NK-92 (cell line): Measurements from ENCODE around the gene VPS41.

Source experiments
- DNase-seq: peaks from one replicate; lab custom pipeline; 2025; ENCODE audit not compliant: unreplicated experiment; lab: John Stamatoyannopoulos, UW

The VPS41 gene

DNA sequence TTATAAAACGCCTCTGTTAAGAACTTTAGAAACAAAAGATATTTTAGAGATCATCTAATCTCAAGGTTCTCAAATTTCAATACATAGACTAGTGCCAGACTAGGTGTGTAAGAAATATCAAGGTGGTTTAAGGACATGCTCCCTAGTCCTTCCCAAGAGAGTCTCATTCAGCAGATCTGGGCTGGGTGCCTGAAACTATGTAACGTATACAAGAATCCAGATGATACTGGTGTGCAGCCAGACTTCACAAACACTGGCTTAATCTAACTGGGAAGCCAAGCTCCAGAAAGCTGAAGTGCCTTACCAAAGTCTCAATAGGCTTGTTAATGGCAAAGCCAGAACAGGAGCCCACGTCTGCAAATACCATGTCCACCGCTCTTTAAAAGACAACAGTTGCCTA lies 172.9 kb downstream of the VPS41 start:
- DNase-seq: no peak

DNA sequence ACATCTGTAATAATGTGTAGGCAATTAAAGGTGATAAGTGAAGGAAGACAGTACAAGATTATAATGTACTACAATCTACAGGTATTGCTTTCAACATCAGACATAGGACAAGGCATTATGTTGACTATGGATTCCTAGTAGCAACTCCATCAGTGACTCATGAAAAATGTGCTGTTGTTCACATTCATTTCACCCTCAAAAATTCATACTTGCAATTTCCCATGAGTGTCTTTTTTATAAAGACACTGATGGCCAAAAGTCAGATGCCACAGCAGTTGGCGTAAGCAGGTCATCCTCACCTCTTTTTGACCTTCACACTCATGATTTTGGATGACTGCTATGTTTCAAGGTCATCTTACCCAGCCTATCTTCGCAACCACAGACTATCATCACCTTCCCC lies 177.8 kb downstream of the VPS41 start:
- no peak for DNase-seq

DNA sequence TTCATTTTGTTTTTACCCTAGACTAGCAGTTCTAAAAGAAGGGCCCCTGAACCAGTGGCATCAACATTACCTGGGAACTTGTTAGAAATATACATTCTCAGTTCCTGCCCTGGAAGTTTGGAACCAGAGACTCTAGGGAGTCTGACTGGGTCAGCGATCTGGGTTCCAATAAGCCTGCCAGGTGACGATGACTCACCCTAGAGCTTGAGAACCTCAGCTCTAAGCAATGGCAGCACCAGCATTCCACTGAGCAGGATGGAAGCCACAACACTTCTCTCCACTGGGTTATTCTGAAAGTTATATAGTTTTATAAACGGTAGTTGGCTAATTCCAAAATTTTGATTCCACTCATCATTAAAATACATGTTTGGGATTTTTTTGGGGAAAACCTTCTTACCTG lies 180.8 kb downstream of the VPS41 start:
- no peak for DNase-seq

DNA sequence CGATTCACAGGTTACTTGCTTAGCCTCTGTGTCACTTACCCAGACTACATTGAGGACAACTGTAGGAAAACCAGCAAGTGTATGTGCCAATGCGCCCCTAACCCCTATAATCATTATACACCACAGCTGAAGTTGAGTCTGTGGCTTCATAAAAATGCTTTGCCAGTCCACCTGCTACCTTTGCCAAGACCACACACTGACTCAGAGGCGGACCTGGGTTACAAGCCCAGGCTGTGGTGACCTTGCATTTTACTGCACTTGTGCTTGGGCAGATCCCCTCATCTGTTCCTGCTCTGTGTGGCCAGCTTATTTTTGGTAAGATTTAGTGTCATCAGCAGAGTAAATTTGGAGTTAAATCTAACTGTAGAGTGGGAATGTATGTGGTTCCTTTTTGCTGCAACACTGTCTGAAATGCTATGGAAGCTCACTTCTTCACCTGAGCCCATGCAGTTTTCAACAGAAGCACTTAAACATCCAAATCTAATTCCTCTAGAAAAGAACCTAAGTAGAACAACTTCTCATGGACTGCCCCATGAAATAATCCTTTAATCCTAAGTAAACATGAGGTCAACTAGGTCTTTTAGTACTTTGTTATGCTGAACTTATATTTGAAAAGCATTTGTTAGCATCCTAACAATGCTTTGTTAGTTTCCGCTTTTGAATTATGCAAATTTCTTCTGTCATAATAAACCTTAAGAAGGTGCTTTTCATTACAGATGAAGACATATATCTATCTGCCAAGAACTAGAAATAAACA lies 181.6 kb downstream of the VPS41 start:
- DNase-seq: no peak

DNA sequence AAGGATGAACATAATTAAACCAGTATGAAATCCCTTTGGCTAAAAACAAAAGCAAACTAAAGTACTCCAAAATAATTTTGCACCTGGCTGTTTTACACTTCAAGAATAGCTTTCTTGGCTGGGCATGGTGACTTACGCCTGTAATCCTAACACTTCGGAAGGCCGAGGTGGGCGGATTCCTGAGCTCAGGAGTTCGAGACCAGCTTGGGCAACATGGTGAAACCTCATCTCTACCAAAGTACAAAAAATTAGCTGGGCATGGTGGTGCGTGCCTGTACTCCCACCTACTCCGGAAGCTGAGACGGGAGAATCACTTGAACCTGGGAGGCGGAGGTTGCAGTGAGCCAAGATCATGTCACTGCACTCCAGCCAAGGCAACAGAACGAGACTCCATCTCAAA lies 185.7 kb downstream of the VPS41 start:
- DNase-seq: no peak

DNA sequence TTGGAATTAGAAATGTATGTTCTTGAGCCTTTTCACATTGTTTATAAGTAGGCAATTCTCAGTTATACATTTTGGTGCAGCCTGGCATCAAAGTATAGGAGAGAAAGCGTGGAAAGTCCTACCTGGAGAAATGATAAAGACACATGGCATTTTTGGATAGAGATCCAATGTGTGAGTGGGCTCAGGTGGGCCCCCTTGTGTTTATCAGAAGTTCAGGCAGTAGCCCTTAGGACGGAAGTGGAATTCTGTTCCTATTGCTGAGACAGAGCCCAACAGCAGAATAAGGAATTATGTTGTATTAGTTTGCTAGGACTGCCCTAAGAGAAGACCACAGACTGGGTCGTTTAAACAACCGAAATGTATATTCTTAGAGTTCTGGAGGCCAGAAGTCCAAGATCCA lies 192.6 kb downstream of the VPS41 start:
- no peak for DNase-seq

DNA sequence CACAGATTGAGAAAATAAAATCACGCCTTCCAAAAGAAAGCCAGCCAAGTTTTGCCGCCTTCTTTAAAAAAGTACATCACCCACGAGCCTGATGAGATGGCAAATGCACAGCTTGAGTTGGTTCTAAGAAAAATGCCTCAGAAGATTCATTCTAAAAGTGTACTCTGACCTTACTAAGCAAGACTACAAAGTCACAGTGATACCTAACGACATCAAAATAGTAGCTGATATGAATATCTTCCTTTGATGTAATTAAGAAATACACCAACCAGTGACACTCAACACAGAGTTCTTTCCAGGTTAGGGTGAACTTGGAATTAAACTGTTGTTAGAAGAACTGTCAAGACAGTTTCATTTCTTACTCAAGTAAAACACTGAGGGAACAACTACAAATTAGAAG lies 199.9 kb downstream of the VPS41 start:
- DNase-seq: no peak

DNA sequence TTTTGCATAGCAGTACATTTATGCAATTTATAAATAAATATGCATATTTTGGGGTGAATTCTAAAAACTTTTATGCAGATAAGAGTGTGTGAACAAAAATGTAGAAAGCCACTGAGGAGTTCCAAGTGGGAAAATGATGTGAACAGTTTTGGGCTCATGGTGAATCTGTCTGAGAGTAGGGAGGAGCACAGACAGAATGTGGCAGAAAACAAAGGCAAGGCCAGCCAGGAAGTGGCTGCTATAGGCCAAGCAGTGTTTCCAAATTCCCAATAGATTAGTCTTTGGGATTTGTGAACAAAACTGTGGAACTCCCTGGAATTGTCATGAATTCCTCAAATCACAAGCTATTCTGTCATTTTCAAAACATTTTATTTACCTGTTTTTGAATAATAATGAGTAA lies 204.2 kb downstream of the VPS41 start:
- DNase-seq: no peak

DNA sequence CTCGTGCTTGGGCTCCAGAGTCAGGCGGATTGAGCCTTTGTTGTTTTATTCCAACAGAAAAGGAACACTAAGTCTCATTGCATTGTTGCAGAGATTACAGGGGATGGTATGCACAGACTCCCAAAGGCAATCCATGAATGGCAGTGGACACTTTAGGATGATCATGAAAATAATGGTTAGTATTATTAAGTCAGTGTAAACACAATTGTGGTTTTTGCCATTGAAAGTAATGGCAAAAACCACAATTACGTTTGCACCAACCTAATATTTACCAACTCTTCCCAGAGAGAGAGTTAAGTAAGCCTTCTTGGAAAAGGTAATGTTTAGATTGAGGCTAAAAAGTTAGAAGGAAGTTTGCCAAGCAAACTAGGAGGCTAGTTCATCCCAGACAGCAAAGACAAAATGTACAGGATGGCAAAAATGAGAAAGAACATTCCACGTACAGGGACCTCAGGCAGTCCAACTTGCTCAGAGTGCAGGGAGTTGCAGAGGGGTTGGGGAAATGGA lies 204.9 kb downstream of the VPS41 start:
- no peak for DNase-seq

DNA sequence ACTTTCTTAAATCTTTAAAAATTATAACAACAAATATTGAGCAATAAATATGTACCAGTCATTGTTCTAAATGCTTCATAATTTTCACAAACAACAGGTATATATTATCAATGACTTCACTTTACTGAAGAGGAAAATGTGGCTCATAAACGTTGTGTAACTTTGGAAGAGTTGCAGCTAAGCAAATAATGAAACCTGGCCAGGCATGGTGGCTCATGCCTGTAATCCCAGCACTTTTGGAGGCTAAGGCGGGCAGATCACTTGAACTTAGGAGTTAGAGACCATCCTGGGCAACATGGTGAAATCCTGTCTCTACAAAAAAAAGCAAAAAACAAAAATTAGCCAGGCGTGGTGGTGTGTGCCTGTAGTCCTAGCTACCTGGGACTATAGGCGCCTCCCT lies 205.9 kb downstream of the VPS41 start:
- no peak for DNase-seq

DNA sequence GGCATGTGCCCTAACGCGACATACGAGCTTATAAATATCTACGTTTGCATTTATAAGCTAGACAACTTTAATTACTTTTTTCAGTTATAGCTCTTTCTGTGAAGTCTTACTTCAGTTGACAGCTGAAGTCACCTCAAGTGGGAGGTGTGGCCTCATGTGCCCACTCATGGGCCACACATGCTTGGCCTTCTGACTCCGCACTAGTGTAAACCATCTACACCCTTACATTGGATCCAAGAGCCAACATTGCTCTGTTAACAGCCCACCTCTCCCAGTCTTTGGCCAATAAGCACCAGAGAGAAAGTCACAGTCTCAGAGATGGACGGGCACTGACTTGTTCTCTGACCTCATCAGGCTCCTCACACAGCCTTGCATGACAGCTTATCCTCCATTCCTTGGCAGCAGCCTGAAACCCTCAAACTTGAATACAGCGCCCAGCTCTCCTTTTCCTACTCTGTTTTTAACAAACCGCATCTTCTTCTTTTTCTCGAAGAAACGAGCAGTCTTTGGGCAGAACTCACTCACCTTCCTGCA lies 206.9 kb downstream of the VPS41 start:
- DNase-seq: no peak

DNA sequence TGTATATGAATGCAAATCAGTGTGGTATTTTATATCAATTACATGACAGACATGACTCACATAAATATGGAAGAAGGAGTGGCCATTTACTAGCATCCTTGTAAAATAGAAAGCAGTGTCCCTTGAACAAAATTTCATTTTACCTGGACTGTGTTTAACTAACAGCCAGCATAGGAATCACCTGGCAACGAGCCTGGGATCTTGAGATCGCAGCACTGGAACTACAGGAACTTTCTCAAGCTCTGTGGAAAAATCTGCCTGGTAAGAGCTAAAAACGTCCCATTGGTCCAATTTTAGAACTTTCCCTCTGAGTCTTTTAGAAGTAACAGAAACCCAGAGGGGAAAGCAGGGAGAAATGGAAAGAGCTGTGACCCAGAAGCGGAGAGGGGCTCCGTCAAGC lies 208.9 kb downstream of the VPS41 start:
- DNase-seq: no peak

DNA sequence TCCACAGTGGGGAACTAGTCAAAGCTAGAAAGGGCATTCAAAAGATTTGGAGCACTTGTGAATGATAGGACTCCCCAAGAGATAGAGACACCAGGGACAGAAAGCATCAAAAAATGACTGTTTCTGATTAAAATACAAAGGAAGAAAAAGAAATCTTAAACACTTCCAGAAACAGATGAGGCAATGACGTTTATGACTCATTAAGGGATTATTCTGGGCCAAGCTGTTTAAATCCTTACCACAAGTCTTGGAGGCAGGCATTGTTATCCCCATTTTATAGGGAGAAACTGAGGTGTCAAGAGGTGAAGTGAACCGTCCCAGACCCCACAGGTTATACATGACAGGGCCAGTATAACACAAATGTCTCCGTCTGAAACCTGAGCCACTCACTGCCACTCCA lies 209.5 kb downstream of the VPS41 start:
- no peak for DNase-seq

DNA sequence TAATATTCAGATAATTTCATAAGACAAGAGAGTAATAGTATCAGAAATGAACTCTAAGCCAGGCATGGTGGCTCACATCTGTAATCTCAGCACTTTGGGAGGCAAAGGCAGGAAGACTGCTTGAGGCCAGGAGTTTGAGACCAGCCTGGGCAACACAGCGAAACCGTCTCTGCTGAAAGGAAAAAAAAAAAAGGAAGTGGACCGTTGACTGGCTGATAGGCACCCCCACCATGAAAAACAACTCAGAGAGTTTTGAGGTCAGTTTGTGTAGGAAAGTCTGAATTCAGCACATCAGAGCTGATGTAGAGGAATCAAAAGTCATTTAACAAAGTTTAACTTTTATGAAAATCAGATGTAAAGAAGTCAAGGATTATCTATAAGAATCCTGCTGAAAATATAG lies 214.7 kb downstream of the VPS41 start:
- DNase-seq: no peak

DNA sequence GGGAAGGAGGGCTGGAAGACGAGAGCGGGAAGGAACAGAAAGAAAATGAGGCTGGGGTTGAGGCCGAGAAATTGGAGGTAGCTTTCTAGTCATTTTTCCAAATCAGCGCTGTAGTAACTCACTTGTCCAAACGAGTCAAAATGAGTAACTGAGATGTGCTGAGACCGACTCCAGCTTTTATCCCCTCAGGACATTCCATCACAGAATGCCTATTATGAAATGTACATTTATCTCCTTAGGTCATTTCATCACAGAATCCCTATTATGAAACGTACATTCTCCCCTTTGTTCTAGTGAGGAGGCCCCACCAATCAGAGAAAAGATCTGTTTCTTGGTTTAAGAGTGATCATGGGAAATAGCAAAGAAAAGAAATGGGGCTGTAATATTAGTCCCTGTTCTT lies 222.1 kb downstream of the VPS41 start:
- no peak for DNase-seq

DNA sequence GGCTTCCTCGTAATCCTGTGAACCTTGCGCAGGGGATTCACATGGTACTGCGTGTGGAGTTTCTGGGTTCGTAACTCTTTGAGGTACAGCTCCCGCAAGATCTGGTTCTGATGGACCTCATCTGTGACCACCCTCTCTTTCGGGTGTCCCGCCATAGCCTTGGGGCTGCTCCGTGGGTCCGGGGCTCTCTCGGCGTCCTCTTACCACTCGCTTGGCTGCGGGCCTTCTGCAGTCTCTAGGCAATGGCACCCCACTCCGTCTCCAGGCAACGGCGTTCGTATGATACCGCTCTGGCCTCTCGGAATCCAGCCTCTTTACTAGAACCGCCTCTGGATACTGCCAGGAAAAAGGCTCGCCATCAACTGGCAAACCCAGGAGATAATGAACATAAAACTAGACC lies 223.1 kb downstream of the VPS41 start:
- DNase-seq: no peak

DNA sequence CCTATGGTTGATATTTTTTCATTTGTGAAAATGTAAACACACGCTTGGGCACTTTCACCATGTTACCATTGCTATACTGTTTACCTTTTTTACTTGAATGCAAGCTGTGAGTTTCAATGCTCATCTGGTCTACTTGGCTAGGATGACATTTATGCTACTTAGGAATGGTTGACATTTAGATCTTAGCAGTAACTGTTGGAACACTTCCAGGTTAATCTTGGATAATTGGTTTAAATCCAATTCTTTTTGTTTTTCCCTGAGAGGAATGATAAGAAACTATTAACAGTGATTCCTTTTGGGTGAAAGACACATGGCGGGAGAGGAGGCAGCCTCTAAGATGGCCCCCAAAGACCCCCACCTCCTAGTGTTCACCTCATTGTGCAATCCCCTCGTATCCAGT lies 226.4 kb downstream of the VPS41 start:
- DNase-seq: no peak

DNA sequence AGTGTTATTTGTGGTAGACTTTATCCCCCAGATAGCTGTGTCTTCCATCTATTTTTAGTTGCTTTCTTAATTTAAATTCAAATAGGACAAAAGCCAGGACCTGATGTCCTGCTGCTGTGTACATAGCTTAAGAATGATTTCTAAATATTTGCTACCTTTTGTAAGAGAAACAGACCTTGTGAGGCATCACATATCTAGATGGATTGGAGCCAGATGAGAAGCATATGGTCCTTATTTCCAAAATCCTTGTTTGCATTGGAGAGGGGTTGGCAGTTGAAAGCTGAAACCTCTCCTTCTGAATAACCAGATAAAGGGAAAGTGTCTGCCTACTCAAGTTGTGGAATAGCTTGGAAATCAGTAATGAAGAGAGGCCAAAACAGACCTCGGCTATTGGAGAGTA lies 227.1 kb downstream of the VPS41 start:
- no peak for DNase-seq

DNA sequence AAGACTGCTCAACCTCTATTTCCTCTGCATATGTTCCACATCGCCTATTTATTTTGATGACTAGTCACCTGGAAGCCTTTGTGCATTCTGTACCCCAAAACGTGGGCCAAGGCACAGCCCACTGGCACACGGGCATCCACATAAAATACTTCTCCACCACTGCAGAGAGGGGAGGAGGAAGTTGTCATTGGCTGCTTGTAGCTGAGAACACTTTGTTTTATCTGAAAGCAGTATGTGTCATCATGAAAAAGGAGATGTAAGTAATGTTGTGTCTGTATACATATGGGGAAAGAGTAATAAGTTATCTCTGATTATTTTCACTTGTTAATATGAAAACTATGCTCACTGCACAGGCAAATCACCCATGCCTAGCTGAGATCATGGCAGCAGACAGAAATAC lies 229.6 kb downstream of the VPS41 start:
- DNase-seq: no peak

DNA sequence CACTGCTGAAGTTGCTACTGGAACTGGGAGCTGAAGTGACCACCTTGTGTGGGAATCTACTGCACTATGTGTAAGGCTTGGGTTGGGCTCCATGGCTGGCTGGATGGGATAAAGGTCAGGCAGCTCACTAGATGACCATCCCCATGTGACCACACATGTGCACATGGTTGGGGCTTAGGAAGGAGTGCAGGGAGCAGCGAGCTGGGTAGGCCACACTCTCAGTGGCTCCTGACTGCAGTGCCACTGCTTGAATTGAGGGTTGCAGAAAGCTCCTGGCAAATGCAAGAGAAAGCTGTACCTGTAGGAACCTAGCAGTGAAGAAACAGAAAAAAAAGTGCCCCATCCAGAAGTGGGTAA lies 230.3 kb downstream of the VPS41 start:
- no peak for DNase-seq

DNA sequence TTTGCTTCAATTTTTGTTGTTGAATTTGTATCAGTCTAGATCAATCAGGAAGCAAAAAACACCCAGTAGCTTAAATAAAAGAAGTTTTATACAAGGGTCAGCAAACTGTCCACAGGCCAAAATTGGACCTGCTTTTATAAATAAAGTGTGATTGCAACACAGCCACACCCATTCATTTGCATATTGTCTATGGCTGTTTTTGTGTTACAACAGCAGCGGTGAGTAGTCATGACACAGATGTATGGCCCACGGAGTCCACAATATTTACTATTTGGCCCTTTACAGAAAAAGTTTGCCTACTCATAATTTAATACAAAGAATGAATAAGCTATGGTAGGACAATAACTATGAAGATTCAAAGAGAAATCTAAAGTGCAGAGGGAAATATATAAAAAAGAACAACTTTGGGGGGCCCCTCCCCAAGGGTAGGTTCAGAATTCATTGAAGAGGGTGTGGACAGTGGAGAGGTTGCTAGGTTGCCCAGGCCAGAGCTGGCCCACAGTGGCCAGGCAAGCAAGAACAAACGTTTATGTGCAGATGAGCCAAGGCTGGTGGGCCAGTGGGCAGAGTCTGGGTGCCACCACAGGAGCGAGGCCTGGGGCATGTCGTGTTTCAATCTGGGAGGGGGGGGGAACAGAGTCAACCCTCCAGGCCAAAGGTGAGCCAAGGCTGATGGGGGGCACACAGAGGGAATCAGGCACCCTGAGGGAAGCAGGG lies 230.9 kb downstream of the VPS41 start:
- DNase-seq: no peak

DNA sequence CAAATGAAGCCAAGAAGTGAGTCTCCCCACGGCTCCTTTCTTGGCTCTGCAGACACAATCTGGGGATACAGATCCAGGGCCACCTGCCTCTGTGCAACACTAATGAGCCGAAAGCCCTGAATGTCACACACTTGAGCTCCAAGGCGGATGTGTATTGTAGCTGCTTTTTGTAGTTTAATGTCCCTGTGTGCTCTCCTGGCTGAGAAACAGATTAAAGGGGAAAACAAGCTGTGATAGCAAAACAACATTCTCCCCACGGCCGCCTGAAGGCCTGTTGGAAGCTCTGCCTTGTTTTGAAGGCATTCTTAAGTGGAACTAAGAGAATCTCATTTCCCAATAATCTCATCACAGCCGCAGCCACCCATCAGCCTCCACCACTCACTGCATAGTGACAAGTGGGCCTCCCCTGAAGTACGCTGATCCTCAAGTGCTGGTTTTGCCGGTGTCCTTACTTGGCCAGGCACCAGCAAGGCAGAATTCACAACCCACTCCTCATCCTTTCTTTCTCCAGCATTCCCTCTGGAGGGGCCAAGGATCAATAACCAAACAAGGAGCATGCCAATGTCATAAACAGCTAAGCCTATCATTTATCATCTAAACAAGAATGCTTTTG lies 233.4 kb downstream of the VPS41 start:
- DNase-seq: no peak
